ENCODE results near the gene UPK1B.

DNA sequence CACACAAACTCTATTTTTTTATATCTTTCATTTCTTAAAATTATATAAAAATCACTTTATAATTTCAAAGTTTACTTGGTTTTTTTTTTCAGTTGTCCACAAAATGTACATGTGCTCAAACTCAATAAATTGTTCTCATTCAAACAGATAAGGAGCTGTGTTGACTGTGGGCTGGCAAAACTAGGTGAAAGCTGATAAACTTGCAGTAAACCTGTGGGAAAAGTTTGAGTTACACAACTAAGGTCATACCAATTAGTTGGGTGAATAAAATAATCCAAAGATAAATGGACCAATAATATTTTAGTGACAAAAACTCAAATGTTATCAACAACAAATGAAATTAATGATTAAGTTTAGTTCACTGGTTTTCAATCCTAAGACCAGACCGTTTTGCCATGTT is 12.6 kb upstream of the UPK1B start:
- TF ChIP-seq, protein P1, sequence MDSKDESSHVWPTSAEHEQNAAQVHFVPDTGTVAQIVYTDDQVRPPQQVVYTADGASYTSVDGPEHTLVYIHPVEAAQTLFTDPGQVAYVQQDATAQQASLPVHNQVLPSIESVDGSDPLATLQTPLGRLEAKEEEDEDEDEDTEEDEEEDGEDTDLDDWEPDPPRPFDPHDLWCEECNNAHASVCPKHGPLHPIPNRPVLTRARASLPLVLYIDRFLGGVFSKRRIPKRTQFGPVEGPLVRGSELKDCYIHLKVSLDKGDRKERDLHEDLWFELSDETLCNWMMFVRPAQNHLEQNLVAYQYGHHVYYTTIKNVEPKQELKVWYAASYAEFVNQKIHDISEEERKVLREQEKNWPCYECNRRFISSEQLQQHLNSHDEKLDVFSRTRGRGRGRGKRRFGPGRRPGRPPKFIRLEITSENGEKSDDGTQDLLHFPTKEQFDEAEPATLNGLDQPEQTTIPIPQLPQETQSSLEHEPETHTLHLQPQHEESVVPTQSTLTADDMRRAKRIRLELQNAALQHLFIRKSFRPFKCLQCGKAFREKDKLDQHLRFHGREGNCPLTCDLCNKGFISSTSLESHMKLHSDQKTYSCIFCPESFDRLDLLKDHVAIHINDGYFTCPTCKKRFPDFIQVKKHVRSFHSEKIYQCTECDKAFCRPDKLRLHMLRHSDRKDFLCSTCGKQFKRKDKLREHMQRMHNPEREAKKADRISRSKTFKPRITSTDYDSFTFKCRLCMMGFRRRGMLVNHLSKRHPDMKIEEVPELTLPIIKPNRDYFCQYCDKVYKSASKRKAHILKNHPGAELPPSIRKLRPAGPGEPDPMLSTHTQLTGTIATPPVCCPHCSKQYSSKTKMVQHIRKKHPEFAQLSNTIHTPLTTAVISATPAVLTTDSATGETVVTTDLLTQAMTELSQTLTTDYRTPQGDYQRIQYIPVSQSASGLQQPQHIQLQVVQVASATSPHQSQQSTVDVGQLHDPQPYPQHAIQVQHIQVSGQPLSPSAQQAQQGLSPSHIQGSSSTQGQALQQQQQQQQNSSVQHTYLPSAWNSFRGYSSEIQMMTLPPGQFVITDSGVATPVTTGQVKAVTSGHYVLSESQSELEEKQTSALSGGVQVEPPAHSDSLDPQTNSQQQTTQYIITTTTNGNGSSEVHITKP (tag by site-specific recombination; IDR thresholded peaks at IDR 0.05): no peak; the same call in 1 of the 2 replicates
- TF ChIP-seq EGR2 (tag by site-specific recombination; IDR thresholded peaks at IDR 0.05; ENCODE audit: low read depth) (no peak), SP2 (tag by site-specific recombination; IDR thresholded peaks at IDR 0.05) (no peak), ZNF121 (tag by site-specific recombination; IDR thresholded peaks at IDR 0.05) (no peak), ZNF324 (tag by site-specific recombination; IDR thresholded peaks at IDR 0.05) (no peak), ZNF114 (tag by site-specific recombination; IDR thresholded peaks at IDR 0.05) (no peak), ZFP37 (tag by site-specific recombination; IDR thresholded peaks at IDR 0.05) (no peak)
- TF ChIP-seq, protein P2, sequence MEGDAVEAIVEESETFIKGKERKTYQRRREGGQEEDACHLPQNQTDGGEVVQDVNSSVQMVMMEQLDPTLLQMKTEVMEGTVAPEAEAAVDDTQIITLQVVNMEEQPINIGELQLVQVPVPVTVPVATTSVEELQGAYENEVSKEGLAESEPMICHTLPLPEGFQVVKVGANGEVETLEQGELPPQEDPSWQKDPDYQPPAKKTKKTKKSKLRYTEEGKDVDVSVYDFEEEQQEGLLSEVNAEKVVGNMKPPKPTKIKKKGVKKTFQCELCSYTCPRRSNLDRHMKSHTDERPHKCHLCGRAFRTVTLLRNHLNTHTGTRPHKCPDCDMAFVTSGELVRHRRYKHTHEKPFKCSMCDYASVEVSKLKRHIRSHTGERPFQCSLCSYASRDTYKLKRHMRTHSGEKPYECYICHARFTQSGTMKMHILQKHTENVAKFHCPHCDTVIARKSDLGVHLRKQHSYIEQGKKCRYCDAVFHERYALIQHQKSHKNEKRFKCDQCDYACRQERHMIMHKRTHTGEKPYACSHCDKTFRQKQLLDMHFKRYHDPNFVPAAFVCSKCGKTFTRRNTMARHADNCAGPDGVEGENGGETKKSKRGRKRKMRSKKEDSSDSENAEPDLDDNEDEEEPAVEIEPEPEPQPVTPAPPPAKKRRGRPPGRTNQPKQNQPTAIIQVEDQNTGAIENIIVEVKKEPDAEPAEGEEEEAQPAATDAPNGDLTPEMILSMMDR (tag by site-specific recombination; IDR thresholded peaks at IDR 0.05): no peak
- TF ChIP-seq, protein P3, sequence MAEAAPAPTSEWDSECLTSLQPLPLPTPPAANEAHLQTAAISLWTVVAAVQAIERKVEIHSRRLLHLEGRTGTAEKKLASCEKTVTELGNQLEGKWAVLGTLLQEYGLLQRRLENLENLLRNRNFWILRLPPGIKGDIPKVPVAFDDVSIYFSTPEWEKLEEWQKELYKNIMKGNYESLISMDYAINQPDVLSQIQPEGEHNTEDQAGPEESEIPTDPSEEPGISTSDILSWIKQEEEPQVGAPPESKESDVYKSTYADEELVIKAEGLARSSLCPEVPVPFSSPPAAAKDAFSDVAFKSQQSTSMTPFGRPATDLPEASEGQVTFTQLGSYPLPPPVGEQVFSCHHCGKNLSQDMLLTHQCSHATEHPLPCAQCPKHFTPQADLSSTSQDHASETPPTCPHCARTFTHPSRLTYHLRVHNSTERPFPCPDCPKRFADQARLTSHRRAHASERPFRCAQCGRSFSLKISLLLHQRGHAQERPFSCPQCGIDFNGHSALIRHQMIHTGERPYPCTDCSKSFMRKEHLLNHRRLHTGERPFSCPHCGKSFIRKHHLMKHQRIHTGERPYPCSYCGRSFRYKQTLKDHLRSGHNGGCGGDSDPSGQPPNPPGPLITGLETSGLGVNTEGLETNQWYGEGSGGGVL (tag by site-specific recombination; IDR thresholded peaks at IDR 0.05): no peak
